HG03457 (cell line): ENCODE data around the gene TMEM204.

Experiments
- ATAC-seq: cut with Tn5 transposase; IDR thresholded peaks from one replicate; pipeline ENCODE4 v1.9.1; 2021; ENCODE audit warnings: moderate number of reproducible peaks; ENCODE audit not compliant: unreplicated experiment

TMEM204 gene

DNA sequence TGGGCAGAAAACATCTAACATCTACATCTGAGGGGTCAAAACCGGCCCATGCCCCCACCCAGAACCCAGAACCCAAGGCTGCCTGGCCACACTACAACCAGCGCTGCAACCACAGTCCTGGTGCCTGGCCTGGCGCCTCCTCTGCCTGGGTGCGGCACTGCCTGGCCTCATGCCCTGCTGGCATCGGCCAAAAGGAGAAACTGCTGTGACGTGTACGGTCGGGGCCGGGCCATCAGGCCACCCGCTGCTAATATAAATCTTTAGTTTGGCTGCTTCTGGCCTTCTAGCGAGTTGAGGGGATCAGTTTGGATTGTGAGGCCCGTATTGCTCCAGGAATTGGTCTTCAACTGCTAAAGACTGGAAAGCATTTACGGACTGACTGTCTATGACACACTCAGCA is 22.8 kb downstream of the TMEM204 start:
- ATAC-seq, result no peak

DNA sequence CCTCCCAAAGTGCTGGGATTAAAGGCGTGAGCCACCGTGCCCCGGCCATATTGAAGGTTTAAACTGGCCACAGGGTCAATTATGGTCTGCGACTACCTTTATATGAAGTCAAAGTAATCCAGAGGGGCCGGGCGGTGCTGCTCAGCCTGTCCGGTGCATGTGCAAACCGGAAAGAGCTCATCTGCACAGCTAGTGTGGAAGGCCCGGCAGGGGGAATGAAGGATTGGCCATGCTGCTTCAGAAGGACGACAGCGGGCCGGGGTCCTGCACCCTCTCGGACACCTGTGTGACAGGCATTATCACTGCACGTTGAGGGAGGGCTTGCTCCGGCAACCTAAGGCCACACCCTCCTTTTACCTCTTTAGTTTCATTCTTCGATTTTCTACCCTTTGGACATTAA is 23.6 kb downstream of the TMEM204 start:
- no peak for ATAC-seq

DNA sequence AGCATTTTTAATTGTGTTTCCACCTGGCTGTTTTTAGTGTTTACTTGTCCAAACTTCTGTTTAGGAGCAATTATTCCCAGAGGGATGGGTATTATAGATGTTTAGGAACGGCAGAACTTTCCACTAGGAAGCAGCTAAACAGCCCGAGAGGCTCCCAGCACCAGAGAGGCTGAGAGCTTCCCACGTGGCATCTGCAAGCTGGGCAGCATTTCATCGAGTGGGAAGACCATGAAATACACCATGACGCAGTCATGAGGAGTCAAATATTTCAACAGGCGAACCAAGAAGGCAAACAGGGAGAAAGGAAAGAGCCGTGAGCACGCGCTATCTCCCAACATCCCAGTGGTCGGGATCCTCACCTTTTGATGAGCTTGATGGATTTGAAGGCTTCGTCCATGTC is 24.1 kb downstream of the TMEM204 start:
- no peak for ATAC-seq

DNA sequence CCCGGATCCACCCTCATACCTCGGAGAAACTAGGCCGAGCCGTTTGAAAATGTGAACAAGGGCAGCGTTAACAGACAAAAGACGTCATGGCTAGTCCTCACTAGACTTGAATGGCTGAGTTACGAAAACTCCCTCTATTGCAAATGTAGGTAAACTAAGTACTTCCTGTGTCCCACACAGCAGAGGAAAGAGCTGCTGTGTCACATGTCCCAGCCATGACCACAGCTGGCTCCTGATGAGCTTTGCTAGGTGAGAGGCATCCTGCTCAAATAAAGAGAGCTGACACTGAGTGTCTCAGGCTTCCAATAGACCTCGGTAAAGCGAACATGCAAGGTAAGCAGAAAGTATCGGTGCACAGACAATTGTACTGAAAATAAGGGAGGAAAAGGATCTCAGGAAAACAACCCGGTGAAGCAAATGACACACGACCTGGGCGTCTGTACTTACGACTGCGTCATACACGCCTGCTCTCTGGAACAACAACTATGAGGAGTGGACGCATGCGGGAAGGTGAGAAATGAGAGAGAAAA is 26.0 kb downstream of the TMEM204 start:
- no peak for ATAC-seq

DNA sequence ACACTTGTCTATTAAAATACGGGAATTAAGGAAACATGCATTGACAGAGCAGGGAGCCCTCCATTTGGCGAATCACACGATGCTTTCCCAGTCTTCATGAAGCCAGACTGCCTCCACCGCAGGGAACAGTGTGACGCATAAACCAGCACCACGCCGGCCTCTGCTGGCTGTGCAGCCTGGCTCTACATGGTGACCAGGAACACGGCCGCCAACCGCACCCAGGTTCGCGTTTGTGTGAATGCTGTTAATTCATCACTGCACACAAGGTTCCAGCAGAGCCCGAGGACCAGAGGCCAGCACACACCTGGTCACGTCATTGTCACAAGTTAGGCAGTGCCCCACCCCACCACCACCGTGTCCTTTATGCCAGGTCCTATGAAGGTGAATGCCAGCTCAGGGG is 26.7 kb downstream of the TMEM204 start:
- no peak for ATAC-seq

DNA sequence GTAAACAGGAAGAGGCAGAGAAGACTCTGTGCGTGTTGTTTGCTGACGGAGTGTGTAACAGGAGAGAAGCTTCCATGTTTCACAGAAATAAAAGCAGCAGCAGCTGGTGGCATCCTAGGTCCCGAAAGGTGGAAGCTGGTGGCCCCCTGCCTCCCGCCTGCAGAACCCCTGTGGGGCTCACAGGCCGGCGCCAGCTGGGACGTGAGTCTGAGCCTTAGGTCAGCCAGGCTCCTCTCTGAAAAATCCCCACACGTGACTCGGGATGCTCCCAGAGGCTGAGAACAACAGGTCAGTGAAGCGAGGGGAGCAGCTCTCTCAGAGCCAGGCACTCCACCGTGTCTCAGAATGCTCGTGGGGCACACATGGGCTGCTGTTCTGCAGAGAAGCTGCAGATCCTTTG is 27.4 kb downstream of the TMEM204 start:
- no peak for ATAC-seq

DNA sequence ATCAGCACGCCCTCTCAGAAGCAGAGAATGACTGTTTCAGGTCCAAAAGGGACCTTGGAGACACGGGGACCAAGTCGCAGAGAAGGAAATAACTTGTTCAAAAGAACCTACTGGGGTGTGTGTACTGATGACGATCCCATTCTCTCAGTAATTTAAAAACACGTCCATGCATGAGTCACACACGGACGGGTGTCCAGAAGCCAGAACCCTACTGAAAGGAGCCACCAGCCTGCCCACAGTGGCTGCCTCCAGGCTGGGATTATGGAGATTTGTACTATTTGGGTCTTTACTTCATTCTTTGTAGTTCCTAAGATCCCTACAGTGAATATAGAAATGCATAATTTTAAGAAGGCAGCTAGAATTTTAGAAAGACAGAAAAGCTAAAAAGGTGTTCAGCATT is 27.8 kb downstream of the TMEM204 start:
- ATAC-seq, result no peak

DNA sequence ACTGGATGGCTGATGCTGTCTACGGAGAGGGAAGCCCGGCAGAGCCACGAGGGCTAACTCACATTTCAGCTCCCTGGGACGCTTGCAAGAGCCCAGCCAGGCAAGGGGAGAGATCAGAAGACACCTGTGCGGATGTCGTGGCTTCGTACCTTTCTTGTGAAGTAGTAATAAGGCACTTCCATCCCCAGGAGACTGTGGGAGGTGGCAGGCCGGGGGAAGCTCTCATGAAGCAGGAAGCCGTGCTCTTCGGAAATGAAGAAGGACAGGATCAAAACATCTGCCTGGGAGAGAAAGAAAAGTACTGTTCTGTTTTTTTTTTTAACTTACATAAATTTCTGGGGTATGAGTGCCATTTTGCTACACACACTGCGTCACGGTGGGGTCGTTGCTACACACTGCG is 28.4 kb downstream of the TMEM204 start:
- no peak for ATAC-seq

DNA sequence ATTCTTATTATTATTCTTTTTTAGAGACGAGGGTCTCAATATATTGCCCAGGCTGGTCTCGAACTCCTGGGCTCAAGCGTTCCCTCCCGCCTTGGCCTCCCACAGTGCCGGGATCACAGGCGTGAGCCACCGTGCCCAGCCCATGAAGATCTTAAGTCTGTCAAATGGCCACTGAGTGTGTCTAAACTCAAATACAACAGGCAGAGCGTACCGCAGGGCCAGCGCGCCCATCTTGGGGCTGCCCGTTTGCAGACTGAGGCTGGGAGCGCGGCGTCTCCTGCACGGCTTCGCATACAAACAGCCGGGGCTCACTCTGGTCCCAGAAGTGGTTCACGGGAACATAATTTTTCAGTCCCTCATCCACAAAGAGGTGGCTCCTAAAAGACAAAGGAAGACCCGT is 30.3 kb downstream of the TMEM204 start:
- no peak for ATAC-seq

DNA sequence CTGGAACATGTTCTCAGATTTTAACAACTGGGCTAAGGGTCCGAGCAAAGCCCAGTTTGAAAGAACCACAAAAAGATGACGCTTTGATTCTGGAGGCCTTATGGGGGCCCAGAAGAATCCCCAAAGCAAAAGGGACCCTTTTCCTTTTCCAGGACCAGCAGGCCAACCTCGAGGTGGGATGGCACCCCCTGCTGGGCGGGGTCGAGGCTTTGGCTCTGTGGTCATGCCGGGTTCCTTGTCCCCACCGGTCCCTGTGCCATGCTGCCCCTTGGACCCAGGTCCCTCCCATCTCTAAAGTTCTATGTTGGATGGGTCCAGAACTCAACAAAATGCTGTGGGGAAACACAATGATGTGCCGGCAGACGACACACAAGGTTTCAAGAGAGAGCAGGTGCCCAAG is 30.9 kb downstream of the TMEM204 start:
- no peak for ATAC-seq

DNA sequence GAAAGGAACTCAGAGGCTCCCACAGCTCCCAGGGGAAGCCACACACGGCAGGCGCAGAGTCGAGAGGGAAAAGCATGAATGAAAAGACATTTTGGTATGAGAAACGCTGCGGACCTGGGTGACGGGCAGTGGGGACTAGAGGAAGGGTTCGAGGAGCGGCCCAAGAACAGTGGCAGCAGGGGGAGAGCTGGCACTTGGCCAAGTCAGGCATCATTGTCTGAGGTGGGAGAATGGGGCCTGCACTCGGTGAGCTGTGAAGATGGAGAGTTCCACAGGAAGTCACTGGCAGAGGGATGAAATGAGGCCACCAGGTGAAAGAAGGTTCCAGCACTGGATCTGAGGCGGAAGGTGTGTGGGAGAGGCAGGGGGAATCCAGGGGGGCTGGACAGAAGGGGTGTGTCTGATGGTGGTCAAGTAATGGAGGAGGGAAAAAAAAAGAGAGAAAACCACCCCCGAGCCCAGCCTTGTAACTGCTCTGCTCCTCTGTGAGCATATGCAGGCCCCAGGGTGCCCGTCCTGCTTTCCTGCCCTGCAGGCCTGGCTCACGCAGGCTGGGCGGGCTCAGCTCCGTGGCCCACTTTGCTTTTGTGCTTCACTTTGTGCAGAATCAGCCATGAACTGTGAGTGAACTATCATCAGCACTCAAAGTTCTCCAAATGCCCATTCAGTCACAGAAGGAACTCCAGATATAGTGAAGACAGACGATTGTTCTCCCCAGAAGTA is 31.8 kb downstream of the TMEM204 start:
- ATAC-seq, result no peak

DNA sequence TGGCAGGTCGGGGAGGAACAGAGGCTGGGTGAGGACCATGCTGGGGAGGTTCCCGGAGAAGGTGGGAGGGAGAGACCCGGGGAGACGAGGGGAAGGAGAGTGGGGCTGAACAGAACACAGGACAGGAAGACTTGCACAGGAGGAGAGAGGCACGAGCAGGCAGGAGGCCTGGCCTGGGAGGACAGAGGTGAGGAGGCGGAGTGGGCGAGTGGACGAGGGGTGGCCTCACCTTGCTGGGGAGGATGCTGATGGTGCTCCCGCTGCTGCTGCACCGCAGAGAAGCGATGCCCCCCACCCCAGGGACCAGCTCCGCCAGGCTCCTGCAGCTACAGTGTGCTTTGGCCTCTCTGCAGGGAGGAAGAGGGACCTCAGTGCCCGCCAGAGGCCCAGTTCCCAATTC is 34.5 kb downstream of the TMEM204 start:
- no peak for ATAC-seq

DNA sequence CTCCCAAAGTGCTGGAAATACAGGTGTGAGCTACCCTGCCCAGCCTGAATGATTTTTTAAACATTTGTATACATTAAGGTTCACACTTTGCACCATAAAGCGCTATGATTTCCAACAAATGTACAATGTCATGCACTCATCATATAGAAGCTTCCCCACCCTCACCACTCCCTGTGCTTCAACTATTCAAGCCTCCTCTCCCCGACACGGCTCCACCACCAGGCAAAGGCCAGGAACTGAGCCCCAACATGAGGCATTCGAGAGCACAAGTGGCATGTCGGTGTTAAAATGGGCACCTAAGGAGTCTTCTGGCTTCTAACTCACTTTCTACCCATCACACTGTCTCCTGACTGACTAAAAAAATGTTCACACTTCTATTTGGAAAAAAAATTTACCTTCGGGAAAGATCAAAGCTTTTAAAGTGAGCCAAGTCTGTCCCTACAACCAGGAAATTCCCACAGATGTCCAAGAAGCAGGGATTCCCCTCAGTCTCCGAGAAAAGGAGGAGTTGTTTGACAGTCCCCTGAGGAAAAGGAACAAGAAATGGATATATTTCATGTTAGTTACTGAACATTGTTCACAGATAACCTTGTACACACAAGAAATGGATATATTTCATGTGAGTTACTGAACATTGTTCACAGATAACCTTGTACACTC is 37.7 kb downstream of the TMEM204 start:
- ATAC-seq, result no peak

DNA sequence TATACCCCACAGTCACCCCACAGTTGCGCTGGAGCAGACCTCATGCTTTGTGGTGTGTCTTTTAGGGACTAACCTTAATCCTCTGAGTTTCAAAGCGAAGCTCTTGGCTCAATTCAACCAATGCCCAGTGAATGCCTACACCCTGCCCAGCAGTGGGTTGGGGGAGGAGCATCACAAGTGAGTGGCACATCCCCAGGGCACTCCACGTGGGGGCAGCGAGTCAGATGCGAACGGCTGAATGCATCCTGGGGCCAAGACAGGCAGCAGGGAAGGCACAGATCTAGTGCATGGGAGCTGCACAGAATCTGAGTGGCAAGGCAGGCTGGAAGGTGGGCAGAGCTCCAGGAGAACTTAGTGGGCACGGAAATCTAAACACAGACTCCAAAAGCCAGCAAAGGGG is 39.2 kb downstream of the TMEM204 start:
- no peak for ATAC-seq

DNA sequence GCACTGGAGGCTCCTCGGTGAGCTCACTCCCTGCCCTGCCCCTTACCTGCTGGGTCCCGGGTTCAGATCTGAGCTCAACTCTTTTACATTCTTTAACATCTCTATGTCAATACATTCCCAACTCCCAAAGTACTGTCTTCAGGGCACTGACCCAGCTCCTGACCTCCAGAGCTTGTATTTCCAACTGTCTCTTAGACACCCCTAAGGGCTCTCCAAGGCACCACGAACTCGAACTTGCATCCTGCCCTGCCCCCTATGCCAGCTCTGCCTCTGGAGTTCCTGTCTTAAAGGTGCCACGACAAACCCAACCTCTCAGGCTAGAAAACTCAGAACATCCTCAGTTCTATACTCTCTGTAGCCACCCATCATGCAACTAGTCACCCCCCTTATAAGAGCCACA is 39.8 kb downstream of the TMEM204 start:
- ATAC-seq, result no peak

DNA sequence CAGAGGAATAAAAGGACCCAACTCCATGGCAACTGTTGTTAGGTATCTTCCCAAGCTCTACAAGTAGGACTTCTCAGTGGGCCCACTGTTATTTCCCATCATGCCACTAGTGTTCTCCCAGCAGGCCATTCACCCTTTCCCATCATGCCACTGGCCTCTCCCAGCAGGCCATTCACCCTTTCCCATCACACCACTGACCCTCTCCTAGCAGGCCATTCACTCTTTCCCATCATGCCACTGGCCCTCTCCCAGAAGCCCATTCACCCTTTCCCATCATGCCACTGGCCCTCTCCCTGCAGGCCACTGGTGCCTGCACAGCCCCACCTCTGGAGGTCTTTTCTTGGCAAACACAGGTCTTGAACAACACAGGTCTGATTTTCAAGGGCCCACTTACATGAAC is 42.1 kb downstream of the TMEM204 start:
- ATAC-seq, result no peak

DNA sequence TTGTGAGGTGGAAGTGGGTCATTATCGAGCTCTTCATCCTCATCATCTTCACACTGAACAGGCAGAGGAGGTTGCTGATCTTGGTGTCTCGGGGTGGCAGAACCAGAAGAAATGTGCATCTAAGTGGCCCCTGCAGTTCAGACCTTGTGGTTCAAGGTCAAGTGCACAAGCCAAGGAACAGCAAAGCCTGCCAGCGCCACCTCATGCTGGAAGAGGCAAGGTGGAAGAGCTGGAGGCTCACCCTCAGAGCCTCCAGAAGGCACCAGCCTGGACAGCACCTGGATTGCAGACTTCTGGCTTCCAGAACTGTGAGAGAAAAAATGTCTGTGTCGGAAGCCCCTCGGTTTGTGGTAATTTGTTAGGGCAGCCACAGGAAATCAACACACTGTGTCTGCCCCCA is 45.7 kb downstream of the TMEM204 start:
- ATAC-seq, result no peak

DNA sequence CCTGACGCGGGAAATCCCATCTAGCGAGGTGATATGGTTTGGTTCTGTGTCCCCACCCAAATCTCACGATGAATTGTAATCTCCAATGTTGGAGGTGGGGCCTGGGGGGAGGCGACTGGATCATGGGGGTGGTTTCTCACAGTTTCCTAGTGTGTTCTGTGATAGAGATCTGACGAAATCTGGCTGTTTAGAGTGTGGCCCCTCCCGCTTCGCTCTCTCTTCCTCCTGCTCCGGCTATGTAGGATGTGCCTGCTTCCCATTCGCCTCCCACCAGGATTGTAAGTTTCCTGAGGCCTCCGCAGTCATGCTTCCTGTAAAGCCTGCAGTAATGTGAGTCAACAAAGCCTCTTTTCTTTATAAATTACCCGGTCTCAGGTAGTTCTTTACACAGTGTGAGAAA is 46.8 kb downstream of the TMEM204 start:
- ATAC-seq, result no peak

DNA sequence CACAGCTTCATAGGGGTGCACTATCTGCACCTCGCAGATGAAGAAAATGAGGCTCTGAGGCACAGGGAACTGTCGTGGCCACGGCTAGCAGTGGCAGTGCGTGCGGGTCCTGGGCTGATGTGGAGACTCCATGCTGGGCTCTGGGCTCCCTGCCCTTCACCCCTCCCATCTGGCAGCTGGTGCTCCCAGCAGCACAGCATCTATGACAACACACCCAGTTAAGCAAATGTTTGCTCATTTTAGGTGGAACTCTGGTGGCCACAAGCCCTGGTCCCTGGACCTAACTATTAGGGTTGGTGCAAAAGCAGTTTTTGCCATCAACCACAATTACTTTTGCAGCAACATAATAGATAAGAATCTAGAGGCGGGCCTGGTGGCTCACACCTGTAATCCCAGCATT is 47.5 kb downstream of the TMEM204 start:
- no peak for ATAC-seq

DNA sequence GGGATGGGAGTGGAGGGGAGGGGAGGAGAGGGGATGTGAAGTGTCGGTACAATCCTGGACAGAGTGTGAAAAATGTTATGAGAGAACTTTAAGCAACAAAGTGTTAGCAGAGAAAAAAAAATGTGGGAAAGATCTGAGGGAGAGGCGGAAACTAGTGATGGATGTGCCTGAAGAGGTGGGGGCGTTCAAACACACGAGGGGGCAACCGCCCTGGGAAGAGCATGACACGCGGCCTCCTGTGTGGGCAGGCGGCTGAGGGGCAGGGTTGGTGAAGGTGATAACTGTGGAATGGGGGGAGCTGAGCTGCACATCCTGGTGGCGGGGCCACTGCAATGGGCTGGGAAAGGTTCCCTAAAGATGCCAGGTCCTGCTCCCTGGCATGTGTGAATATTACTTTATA is 48.3 kb downstream of the TMEM204 start:
- no peak for ATAC-seq

DNA sequence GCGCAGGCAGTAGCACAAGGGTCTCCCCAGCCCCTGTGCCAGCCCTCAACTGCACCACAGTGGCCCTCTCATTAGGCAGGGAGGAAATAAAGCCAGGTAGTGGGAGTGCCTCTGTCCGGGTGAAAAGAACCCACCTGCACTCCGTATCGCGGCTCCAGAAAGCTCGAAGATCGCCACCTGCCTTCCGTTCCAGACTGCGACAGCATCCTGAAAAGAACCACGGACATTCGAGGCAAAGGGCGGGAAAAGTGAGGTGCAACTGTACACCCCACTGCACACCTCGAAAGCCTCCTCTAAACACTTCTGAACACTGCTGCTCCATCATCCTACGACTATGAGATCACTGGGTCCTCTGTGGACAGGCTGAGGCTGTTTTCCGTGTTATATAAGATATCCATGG is 49.7 kb downstream of the TMEM204 start:
- ATAC-seq, result no peak

DNA sequence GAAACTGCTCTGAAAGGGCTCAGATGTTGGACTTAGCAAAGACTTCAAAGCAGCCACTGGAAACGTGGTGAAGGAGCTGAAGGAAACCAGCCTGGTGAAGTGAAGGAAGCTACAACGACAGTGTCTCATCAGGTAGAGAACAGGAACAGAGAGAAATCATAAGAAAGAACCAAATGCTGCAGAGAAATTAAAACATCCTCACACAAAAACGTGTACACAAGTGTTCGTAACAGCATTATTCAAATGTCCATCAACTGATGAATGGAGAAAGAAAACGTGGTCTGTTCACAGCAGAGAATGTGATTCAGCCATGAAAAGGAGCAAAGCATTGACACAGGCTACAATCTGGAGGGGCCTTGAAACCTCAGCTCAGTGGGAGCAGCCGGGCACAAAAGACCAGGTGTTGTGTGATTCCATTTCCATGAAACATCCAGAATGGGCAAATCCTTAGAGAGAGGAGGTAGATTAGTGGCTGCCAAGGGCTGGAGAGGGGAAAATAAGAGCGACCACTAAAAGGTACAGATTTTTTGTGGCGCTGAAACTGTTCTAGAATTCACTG is 51.5 kb downstream of the TMEM204 start:
- ATAC-seq, result no peak
